ENCODE results near the gene IL32.

The IL32 gene

GRCh38 chr16:3098459-3099394, 33.3 kb downstream of the IL32 start, which contains the start of gene ZSCAN10:
ZSCAN10 (minus strand) TSS chr16:3099294; CDS start chr16:3092937, 6,357 bp downstream.
- Histone ChIP-seq H3K79me1 (ENCODE audit: low read length) (peaks cover 7% of the 10 kb centered on the region), H3K36me3 (ENCODE audit: control insufficient read depth, insufficient read depth, low read length) (no peaks in the 10 kb centered on the region), H4K5ac (ENCODE audit: low read length) (no peak within 1 kb of the TSS), H3K18ac (ENCODE audit: low read length) (peak within 1 kb of the TSS; percentile 44), H3K79me2 (ENCODE audit: control insufficient read depth, insufficient read depth, low read length) (peaks cover 32% of the 10 kb centered on the region), H2BK5ac (ENCODE audit: low read length) (peak within 1 kb of the TSS; percentile 91), H3K4ac (ENCODE audit: low read depth, low read length) (peak within 1 kb of the TSS; percentile 74), H3K23ac (ENCODE audit: low read length) (peak within 1 kb of the TSS; percentile 97), H4K8ac (ENCODE audit: low read depth, low read length) (peak within 1 kb of the TSS; percentile 3), H2BK120ac (ENCODE audit: low read depth, low read length) (peak within 1 kb of the TSS; percentile 0), H3K27ac (ENCODE audit: low read depth, low read length) (peak within 1 kb of the TSS; percentile 68), H3K4me3 (ENCODE audit: low read length) (peak within 1 kb of the TSS; percentile 86), H3K4me1 (ENCODE audit: control insufficient read depth, low read depth, low read length) (peaks cover 12% of the 10 kb centered on the region), H3K4me2 (ENCODE audit: low read length) (peak within 1 kb of the TSS; percentile 59), H2BK15ac (replicated peaks; ENCODE audit: low read depth) (no peak within 1 kb of the TSS), H3K9ac (ENCODE audit: low read length) (peak within 1 kb of the TSS; percentile 96), H2AK5ac (ENCODE audit: low read length) (peak within 1 kb of the TSS; percentile 88), H3K56ac (ENCODE audit: low read length) (peak within 1 kb of the TSS; percentile 98), H3K27me3 (ENCODE audit: insufficient read depth, low read length, poor library complexity) (no peaks in the 10 kb centered on the region)
- no CpG with 5 or more reads among the region's 21 CpGs for WGBS (ENCODE audit: extremely low coverage, insufficient coverage, low lambda C conversion rate)
- peak; percentile 89 for DNase-seq

- DNase-seq, result no peak
- H3K4me1 ChIP-seq (ENCODE audit: control insufficient read depth, low read depth, low read length), result peaks cover 12% of the 10 kb centered on the region
Measured at GRCh38 chr16:3099395-3099731, 33.9 kb downstream of the IL32 start.

GRCh38 chr16:3099732-3100499, 34.5 kb downstream of the IL32 start:
- Histone ChIP-seq H3K4me2 (ENCODE audit: low read length) (peak overlapping the region; percentile 59), H3K4me3 (ENCODE audit: low read length) (peak overlapping the region; percentile 60), H3K36me3 (ENCODE audit: control insufficient read depth, insufficient read depth, low read length) (no peaks in the 10 kb centered on the region), H4K5ac (ENCODE audit: low read length) (no peak overlapping the region), H3K79me2 (ENCODE audit: control insufficient read depth, insufficient read depth, low read length) (peaks cover 29% of the 10 kb centered on the region), H3K18ac (ENCODE audit: low read length) (peak overlapping the region; percentile 12), H3K79me1 (ENCODE audit: low read length) (peaks cover 7% of the 10 kb centered on the region), H2BK5ac (ENCODE audit: low read length) (peak overlapping the region; percentile 82), H3K4ac (ENCODE audit: low read depth, low read length) (peak overlapping the region; percentile 44), H3K56ac (ENCODE audit: low read length) (peak overlapping the region; percentile 98), H3K23ac (ENCODE audit: low read length) (peak overlapping the region; percentile 72), H3K27ac (ENCODE audit: low read depth, low read length) (peak overlapping the region; percentile 39), H2BK15ac (replicated peaks; ENCODE audit: low read depth) (no peak overlapping the region), H4K8ac (ENCODE audit: low read depth, low read length) (peak overlapping the region; percentile 3), H3K4me1 (ENCODE audit: control insufficient read depth, low read depth, low read length) (peaks cover 12% of the 10 kb centered on the region), H2AK5ac (ENCODE audit: low read length) (peak overlapping the region; percentile 70), H3K9ac (ENCODE audit: low read length) (peak overlapping the region; percentile 96), H2BK120ac (ENCODE audit: low read depth, low read length) (no peak overlapping the region), H3K27me3 (ENCODE audit: insufficient read depth, low read length, poor library complexity) (no peaks in the 10 kb centered on the region)
- DNase-seq, result peak; percentile 97
- WGBS (ENCODE audit: extremely low coverage, insufficient coverage, low lambda C conversion rate), result no CpG with 5 or more reads among the region's 39 CpGs

More at GRCh38 chr16:3099395-3099731, 33.9 kb downstream of the IL32 start:
- no CpG with 5 or more reads among the region's 5 CpGs for WGBS (ENCODE audit: extremely low coverage, insufficient coverage, low lambda C conversion rate)
- Histone ChIP-seq H3K4ac (ENCODE audit: low read depth, low read length) (peak overlapping the region; percentile 44), H4K8ac (ENCODE audit: low read depth, low read length) (no peak overlapping the region), H2BK15ac (replicated peaks; ENCODE audit: low read depth) (no peak overlapping the region), H3K4me3 (ENCODE audit: low read length) (peak overlapping the region; percentile 86), H3K9ac (ENCODE audit: low read length) (peak overlapping the region; percentile 96), H3K79me1 (ENCODE audit: low read length) (peaks cover 7% of the 10 kb centered on the region), H3K23ac (ENCODE audit: low read length) (peak overlapping the region; percentile 72), H3K18ac (ENCODE audit: low read length) (peak overlapping the region; percentile 12), H3K27ac (ENCODE audit: low read depth, low read length) (peak overlapping the region; percentile 33), H2BK120ac (ENCODE audit: low read depth, low read length) (no peak overlapping the region), H3K36me3 (ENCODE audit: control insufficient read depth, insufficient read depth, low read length) (no peaks in the 10 kb centered on the region), H2BK5ac (ENCODE audit: low read length) (peak overlapping the region; percentile 82), H3K27me3 (ENCODE audit: insufficient read depth, low read length, poor library complexity) (no peaks in the 10 kb centered on the region), H3K4me2 (ENCODE audit: low read length) (peak overlapping the region; percentile 59), H3K56ac (ENCODE audit: low read length) (peak overlapping the region; percentile 98), H4K5ac (ENCODE audit: low read length) (no peak overlapping the region), H3K79me2 (ENCODE audit: control insufficient read depth, insufficient read depth, low read length) (peaks cover 32% of the 10 kb centered on the region), H2AK5ac (ENCODE audit: low read length) (peak overlapping the region; percentile 70)

- Histone ChIP-seq H3K79me2 (ENCODE audit: control insufficient read depth, insufficient read depth, low read length) (peaks cover 25% of the 10 kb centered on the region), H4K8ac (ENCODE audit: low read depth, low read length) (no peak overlapping the region), H3K23ac (ENCODE audit: low read length) (no peak overlapping the region), H3K4me1 (ENCODE audit: control insufficient read depth, low read depth, low read length) (peaks cover 12% of the 10 kb centered on the region), H3K36me3 (ENCODE audit: control insufficient read depth, insufficient read depth, low read length) (no peaks in the 10 kb centered on the region), H2BK5ac (ENCODE audit: low read length) (no peak overlapping the region), H3K79me1 (ENCODE audit: low read length) (peaks cover 6% of the 10 kb centered on the region), H3K27ac (ENCODE audit: low read depth, low read length) (no peak overlapping the region), H3K27me3 (ENCODE audit: insufficient read depth, low read length, poor library complexity) (no peaks in the 10 kb centered on the region), H3K4me3 (ENCODE audit: low read length) (no peak overlapping the region), H3K4me2 (ENCODE audit: low read length) (no peak overlapping the region), H2BK15ac (replicated peaks; ENCODE audit: low read depth) (no peak overlapping the region), H4K5ac (ENCODE audit: low read length) (no peak overlapping the region), H2BK120ac (ENCODE audit: low read depth, low read length) (no peak overlapping the region), H2AK5ac (ENCODE audit: low read length) (no peak overlapping the region), H3K18ac (ENCODE audit: low read length) (no peak overlapping the region), H3K4ac (ENCODE audit: low read depth, low read length) (no peak overlapping the region), H3K56ac (ENCODE audit: low read length) (peak overlapping the region; percentile 9), H3K9ac (ENCODE audit: low read length) (peak overlapping the region; percentile 2)
- peak; percentile 82 for DNase-seq
- no CpG with 5 or more reads among the region's 29 CpGs for WGBS (ENCODE audit: extremely low coverage, insufficient coverage, low lambda C conversion rate)
Measured at GRCh38 chr16:3101018-3101840, 35.8 kb downstream of the IL32 start.

GRCh38 chr16:3101841-3102470, 36.5 kb downstream of the IL32 start:
- Histone ChIP-seq H3K4me2 (ENCODE audit: low read length) (no peak overlapping the region), H3K4me3 (ENCODE audit: low read length) (no peak overlapping the region), H2AK5ac (ENCODE audit: low read length) (no peak overlapping the region), H2BK15ac (replicated peaks; ENCODE audit: low read depth) (no peak overlapping the region), H4K8ac (ENCODE audit: low read depth, low read length) (no peak overlapping the region), H3K23ac (ENCODE audit: low read length) (no peak overlapping the region), H3K27me3 (ENCODE audit: insufficient read depth, low read length, poor library complexity) (no peaks in the 10 kb centered on the region), H3K36me3 (ENCODE audit: control insufficient read depth, insufficient read depth, low read length) (no peaks in the 10 kb centered on the region), H3K56ac (ENCODE audit: low read length) (peak overlapping the region; percentile 54), H4K5ac (ENCODE audit: low read length) (peak overlapping the region; percentile 33), H3K79me2 (ENCODE audit: control insufficient read depth, insufficient read depth, low read length) (peaks cover 18% of the 10 kb centered on the region), H3K4me1 (ENCODE audit: control insufficient read depth, low read depth, low read length) (peaks cover 10% of the 10 kb centered on the region), H2BK120ac (ENCODE audit: low read depth, low read length) (no peak overlapping the region), H2BK5ac (ENCODE audit: low read length) (no peak overlapping the region), H3K27ac (ENCODE audit: low read depth, low read length) (peak overlapping the region; percentile 78), H3K18ac (ENCODE audit: low read length) (peak overlapping the region; percentile 44), H3K9ac (ENCODE audit: low read length) (peak overlapping the region; percentile 41), H3K4ac (ENCODE audit: low read depth, low read length) (no peak overlapping the region), H3K79me1 (ENCODE audit: low read length) (peaks cover 4% of the 10 kb centered on the region)
- no CpG with 5 or more reads among the region's 27 CpGs for WGBS (ENCODE audit: extremely low coverage, insufficient coverage, low lambda C conversion rate)
- peak; percentile 72 for DNase-seq

Measured in mesendoderm (in vitro differentiated cells).